Measurements from ENCODE around the gene NEDD1.

DNA sequence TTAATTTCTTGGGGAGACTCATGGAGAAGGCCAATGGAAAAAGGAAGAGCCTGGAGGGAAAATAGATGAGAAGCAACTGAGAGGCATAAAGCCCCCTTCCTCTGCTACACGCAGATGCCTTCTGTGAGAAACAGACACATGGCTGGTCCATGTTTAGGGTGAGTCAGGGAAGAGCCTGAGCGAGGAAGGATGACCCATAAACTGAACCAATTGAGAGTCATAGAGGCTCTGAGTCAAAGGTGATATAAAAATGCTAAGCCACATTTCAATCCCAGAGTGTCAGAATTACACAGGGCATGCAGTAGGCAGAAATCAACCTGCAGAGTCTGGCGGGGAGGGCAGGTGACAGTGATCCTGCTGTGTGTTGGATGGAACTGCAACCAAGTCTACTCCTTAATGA, 30.1 kb upstream of the NEDD1 start:
- TF ChIP-seq, protein P1, sequence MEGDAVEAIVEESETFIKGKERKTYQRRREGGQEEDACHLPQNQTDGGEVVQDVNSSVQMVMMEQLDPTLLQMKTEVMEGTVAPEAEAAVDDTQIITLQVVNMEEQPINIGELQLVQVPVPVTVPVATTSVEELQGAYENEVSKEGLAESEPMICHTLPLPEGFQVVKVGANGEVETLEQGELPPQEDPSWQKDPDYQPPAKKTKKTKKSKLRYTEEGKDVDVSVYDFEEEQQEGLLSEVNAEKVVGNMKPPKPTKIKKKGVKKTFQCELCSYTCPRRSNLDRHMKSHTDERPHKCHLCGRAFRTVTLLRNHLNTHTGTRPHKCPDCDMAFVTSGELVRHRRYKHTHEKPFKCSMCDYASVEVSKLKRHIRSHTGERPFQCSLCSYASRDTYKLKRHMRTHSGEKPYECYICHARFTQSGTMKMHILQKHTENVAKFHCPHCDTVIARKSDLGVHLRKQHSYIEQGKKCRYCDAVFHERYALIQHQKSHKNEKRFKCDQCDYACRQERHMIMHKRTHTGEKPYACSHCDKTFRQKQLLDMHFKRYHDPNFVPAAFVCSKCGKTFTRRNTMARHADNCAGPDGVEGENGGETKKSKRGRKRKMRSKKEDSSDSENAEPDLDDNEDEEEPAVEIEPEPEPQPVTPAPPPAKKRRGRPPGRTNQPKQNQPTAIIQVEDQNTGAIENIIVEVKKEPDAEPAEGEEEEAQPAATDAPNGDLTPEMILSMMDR (IDR thresholded peaks at IDR 0.05) = no peak
- no peak for TF ChIP-seq TCF7L2 (IDR thresholded peaks at IDR 0.05; ENCODE audit: low read depth, low read length)
- TF ChIP-seq, protein P2, sequence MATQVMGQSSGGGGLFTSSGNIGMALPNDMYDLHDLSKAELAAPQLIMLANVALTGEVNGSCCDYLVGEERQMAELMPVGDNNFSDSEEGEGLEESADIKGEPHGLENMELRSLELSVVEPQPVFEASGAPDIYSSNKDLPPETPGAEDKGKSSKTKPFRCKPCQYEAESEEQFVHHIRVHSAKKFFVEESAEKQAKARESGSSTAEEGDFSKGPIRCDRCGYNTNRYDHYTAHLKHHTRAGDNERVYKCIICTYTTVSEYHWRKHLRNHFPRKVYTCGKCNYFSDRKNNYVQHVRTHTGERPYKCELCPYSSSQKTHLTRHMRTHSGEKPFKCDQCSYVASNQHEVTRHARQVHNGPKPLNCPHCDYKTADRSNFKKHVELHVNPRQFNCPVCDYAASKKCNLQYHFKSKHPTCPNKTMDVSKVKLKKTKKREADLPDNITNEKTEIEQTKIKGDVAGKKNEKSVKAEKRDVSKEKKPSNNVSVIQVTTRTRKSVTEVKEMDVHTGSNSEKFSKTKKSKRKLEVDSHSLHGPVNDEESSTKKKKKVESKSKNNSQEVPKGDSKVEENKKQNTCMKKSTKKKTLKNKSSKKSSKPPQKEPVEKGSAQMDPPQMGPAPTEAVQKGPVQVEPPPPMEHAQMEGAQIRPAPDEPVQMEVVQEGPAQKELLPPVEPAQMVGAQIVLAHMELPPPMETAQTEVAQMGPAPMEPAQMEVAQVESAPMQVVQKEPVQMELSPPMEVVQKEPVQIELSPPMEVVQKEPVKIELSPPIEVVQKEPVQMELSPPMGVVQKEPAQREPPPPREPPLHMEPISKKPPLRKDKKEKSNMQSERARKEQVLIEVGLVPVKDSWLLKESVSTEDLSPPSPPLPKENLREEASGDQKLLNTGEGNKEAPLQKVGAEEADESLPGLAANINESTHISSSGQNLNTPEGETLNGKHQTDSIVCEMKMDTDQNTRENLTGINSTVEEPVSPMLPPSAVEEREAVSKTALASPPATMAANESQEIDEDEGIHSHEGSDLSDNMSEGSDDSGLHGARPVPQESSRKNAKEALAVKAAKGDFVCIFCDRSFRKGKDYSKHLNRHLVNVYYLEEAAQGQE (IDR thresholded peaks at IDR 0.05; ENCODE audit: insufficient read depth in 1 of 2, low read depth in 2 of 2, low read length in 1 of 2) = no peak
- no peak for TF ChIP-seq POLR2AphosphoS5 (IDR thresholded peaks at IDR 0.05; ENCODE audit: low read depth, low read length)
